NCI-H128 (cell line): Measurements from ENCODE around the gene ARHGAP26.

Source experiments
- DNase-seq: peaks from one replicate; lab custom pipeline; 2025; ENCODE audit not compliant: unreplicated experiment; lab: John Stamatoyannopoulos, UW

The ARHGAP26 gene

DNA sequence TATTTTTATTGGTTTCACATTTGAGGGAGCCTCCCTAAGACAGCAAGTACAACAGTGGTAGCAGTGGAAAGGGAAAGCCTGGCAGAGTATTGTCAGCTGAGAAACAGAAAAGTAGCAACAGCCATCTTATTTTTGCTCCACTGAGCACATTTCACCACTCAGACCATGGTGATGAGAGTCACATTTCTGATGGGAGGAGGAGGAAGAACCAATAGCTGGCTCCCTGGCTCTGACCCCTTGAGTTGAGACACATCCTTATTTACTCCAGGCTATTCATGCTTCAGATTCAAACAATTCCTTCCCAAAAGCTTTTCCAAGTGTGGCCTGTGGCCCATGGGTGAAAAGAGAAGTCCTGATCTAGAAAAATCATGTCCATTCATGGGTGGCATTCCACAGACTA lies 236.3 kb downstream of the ARHGAP26 start:
- DNase-seq, result no peak

DNA sequence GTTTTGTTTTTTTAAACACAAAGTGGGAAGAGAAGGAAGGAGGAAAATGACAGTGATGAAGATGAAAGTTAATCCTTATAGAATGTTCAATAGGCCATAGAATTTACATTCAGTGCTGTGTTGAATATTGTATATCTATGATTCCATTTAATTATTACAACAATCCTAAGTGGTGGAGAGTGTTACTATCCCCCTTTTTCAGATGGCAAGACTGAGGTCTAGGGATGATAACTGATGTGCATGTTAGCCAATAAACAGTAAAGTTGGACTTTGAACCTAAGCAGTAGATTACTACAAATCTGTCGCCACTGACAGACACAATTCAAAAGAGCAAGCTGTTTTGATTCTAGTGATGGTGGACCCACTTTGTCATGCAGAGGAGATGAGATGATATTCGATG lies 237.9 kb downstream of the ARHGAP26 start:
- DNase-seq, result no peak

DNA sequence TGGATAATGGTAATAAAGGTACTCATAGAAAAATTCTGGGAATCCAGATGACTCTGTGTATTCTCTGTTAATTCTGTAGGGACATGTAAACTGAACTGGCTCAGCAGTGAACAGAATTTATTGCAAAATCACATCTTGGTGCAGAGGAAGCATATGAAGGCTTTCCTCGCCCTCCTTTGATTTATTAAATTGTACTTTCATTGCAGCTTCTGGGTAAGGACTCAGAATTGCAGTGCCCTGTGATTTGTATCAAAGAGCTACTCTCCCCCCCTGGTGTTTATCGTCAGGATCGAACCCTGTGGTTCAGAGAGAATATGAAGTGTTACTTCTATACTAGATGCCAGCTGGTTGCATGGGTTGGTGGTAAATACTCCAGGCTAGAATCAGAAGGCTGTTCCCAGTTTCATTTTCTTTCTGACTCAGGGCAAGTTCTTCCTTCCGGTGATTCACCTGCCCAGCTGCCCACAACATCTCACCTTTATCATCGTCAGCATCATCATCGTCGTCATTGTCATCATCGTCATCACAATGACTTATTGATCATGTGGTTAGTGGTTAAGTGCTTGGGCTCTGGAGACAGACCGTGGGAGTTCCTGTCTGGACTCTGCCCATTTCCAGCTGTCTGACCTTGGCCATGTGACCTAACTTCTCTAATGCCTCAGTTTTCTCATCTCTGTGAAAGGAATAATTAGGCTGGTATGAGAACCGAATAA lies 238.8 kb downstream of the ARHGAP26 start:
- DNase-seq, result no peak

DNA sequence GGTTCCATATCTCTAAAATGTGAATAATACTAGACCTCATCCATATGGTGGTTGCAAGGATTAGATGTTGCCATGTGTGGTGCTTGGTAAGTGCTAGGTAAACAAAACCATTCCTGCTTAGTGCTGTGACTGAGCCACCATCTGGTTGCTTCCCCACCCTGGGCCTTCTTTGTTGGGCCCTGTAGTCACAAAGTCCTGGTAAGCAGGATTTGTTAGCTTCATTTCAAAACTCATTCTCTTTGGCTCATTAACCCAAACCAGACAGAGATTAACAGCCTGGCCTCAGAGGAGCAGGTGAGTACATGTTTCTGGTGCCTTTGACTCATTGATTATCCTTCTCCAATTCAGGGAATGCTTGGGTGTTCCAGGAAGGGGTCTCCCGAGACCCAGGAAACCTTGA lies 240.2 kb downstream of the ARHGAP26 start:
- no peak for DNase-seq

DNA sequence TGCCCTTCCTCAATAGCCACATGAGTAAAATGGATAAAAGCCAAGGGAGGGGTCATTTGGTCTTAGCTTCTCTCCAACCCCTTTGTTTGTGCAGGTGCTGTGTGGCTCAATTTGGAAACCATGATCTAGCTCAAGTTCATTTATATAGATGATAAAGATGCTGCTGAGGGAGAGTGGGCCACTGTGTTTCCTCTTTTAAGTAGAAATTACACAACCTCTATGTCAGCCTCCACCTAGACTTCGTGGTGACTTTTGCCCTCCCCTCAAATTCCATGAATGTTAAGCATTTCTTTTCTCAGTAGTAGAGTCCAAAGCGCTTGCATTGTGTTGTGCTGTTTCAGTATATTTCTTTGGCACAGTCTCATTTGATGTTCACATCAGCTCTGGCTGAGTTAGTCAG lies 241.4 kb downstream of the ARHGAP26 start:
- DNase-seq, result no peak

DNA sequence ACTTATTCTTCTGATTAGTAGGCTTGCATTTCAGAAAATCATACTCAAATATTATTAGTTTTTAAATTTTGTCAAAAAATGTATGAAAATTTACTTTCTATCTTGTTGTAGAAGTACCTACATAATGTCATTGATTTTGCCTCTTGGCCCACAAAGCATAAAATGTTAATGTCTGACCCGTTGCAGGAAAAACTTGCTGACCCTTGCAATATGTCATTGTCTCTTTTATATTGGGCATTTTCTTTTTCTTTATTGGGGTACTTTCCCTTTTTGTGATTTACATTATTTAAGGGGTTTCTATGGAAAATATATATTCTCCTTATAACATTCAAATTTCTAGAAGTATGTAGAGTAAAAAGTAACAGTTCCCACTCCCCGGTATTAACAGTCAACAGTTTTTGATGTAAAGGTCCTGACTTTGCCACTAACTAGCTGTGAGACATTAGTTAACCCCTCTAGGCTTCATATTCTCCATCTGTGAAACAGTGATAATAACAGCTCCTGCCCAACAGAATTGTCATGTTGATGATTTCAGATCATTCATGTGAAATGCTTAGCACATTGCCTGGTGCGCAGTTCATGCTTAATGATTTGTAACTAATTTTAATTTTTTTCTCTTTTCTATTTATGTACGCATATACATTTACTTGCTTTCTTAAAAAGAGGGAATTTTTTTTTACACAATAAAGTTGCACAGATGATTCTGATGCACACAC lies 243.2 kb downstream of the ARHGAP26 start:
- no peak for DNase-seq

DNA sequence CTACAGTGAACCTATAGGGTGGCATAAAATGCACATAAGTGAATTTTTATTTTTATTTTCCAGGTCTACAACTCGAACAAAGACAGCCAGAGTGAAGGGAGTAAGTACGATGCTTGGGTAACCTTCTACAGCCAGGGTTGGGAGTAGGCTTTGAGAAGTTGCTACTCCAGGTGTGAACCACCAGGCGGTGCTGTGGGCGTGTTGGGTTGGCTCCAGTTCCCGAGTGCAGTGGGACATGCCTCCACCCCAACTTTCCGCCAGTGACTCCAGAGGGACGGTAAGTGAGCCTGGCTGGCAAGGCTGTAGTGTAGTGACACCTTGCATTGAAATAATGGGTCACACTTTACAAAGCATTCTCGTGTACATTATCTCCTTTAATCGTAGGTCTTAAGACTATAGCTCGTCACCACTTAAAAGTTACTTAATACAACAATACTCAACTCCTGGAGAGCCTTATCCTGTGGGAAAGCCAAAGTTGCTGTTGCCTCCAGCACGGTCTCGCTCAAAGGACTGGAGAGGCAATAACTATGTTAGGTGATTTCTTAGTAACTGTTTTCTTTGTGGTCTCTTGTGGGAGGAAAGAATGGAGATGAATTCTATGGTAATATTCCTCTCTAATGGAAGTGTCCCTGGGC lies 244.0 kb downstream of the ARHGAP26 start:
- no peak for DNase-seq

DNA sequence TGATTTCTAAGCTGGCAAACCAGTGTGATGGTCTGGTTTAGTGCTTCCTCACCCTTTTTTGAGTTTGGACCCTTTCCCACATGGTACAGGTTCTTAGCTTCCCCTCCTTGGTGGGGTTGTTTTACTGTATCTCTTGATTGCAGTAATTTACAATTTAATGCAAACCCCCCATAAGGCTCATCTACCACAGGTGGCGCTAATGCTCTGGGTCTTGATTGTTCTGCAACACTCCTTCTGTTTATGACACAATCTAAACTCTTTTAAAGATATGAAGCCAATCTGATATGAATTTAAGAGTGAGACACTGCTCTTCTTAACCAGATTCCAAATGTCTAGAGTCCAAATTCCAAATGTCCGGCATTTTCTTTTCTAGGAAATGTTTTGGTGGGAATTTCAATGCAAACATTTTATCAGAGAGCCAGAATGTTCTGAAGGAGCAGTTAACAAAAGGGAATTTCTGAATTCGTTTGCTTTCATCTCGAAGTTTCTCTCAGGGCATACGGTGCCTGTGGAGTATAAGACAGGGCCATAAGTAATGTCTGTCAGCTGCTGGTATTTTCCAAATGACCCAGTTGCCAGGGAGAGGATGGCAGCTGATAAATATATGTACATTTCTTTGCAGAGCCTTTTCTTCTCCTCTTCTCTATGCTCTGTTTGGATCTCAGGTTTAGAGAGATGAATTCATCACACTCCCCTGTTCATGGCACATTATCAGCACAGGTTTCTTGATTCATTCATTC lies 246.8 kb downstream of the ARHGAP26 start:
- no peak for DNase-seq

DNA sequence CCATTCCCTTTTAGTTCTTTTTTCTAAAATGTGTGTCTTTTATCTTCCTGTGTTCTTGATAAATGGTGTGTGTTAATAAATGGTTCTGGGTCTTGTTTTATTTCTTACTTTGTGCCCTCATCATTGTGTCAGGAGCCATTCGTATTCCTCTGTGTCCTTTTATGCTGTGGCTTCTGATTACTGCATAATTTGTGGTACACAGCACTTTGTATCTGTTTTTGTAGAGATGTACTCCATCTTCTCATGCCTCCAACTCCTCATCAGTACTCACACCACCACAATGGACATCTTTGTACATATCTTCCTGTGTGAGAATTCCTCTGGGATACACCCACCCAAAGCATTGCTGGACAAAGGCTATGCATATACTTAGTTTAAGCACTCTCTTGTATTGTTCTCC lies 247.4 kb downstream of the ARHGAP26 start:
- DNase-seq, result no peak

DNA sequence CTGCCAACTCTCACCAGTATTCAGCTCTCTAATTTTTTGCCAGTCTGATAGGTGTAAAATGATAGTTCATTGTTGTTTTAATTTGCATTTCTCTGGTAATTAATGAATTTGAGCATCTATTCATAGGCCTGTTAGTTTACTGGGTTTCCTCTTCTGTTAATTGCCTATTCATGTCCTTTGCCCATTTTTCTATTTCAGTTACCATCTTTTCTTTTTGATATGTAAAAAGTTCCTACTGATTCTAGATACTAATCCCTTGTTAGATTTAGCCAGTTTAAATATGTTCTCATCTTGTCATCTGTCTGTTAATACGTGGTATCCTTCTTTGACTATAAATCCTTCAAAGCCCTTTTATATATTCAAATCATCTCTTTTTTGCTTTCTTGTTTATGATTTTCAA lies 247.8 kb downstream of the ARHGAP26 start:
- no peak for DNase-seq

DNA sequence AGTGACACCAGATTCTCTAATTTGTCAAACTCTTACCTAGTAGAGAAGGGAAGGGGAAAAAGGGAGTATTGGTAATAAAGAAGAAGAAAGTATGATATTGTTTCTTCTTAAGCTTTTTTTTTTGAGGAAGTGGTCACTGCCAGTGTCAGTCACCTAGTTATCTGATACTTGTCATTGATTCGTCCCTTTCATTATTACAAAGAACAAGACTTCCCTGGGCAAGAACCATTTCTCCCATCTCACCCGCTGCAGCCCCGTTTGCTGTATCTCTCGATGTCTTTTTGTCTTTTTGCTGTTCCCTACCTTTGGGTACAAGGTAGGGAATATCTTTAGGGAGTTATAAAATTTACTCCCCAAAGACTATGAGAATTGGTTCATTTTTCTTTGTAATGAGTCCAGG lies 249.0 kb downstream of the ARHGAP26 start:
- no peak for DNase-seq

DNA sequence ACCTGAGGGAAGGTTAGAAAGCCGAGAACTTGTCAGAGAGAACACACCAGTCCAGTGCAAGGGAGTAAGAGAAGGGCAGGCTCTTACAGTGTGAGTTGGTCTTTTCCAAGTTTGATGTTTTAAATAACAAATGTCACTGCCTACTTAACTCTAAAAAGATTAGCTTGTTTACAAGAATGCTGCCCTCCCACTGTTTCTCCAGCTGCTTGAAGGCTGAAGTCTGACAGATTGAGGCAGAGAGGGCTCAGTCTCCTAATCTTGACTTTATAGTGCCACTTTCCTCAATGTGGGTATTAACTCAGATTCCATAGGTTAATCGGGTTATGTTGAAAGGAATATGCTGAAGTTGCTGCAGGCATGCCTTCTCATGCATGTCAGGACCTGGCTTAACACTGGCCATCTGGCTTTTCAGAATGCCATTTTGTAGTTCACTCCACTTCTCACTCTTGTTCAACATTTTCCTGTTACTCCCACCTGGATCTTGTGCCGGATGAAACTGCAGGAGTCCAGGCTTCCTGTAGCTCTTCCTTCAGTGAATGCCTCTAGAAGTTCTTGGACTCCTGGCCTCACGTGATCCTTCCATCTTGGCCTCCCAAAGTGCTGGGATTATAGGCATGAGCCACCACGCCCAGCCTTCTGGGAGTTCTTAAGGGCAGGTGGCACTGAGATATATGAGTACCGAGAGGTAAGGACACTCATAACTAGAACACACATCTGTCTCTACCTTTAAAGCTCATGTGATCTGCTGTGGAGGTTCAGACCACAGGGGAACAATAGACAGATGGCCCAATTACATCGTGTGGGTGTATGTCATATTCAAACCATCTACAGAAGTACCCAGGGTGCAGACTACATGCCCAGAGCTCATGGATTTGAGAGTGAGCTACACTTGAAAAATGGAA lies 249.7 kb downstream of the ARHGAP26 start:
- DNase-seq, result no peak

DNA sequence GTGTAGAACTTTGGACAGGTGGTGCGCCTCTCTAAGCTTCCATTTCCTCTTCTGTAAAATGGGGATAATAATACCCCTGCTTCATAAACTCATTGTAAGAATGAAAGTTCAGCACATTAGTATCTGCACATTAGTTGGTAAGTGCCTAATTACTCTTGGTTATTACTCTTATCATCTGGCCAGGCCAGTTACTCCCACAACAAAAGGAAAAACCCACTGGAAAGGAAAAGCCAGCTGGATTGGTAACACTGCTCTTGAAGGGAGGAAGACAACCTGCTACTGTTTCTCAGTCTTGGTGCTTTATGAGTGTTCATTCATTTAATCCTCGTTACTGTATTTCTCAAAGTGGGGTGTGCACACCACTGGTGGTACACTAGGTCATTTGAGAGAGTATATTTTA lies 251.4 kb downstream of the ARHGAP26 start:
- no peak for DNase-seq

DNA sequence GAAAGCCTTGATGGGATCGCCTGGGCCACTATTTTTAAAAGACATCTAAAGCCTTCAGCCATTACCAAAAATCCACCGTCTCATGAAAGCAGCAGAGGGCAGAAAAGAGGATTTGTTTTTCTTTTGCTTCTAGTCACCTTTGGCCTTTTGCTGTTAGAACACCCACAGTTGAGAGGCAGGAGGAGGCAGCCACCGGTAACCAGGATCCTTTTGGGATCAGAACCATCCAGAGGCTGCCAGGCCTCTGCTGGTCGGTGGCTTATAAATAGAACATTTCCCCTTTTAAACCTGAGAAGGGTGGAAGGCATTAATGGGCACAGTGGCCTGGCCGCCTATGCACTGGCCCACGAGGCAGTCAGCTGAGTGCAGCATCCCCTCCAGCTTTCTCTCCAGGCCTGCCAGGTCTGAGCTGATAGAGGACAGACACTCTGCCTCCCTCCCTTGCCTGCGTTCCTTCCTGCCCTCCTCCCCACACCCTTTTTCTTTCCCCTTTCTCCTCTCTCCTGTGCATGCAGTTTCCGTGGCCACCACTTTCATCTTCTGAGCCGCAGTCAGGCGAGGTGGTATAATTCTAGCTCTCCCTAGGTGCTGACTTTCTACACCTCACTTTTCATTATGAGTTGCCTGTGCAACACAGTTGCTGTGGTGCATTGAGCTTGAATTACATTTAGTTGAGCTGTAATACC lies 253.4 kb downstream of the ARHGAP26 start:
- no peak for DNase-seq

DNA sequence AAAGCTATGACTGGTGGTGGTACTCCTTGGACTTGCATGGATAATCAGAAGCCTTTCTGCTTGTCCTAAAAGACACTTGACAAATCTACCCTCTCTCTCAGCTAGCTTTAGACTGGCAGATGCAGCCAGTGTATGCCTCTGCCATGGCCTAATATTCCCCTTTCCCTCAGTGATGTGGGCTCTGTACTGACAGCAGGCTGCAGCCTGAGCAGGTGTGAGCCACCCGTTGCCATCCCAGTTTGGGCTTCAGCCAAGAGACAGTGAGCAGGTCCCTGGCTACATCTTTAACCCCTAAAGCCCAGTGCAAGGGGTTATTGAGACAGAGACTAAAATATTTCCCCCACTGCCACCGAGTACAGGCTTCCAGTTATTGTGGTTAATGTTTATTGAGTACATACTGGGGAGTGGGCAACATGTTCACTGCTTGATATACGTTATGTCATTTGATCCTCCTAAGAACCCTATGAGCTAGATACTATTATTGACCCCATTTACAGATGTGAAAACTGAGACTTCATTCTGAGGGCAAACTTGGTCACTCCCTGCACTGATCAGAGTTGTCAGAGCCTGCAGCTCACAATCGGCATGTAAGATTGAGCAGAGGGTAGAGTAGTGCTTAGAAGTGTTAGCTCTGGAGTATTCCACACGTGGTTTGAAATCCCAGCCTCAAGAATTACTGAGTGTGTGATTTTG lies 254.2 kb downstream of the ARHGAP26 start:
- DNase-seq, result no peak

DNA sequence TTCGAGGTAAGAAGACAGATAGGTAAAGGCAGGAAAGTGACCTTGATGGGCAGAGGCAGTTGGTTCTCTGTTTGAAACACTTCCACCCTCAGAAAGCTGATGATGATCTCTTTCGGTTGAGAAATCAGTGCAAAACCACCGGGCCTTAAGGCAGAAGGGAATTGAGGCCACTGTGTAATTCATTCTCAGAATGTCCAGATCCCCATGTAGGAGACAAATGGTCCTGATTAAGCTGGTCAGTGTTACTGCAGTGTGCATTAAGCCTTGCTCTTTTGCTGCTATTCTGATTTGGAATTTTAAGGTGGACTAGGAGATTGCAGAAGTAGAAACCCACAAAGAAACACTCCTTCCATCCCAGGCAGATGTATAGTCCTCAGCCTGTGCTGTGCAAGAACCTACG lies 255.2 kb downstream of the ARHGAP26 start:
- no peak for DNase-seq

DNA sequence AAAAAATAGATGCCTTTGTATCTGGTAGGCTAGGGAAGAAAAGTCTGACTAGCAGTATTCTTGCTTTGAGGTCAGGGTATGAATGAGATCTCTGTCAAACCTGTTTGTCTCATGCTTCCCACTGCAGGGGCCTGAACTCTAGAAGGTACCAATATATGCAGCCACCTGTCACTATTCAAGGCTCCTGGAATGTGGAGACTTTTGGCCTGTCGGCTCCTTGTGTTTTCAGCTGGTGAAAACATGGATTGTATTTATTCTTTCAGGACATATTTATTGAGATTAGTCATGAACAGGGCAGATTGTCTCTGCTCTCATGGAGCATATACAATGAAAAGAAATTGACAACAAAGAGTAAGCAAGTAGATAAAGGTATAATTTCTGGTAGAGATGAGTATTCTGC lies 255.8 kb downstream of the ARHGAP26 start:
- DNase-seq, result no peak

DNA sequence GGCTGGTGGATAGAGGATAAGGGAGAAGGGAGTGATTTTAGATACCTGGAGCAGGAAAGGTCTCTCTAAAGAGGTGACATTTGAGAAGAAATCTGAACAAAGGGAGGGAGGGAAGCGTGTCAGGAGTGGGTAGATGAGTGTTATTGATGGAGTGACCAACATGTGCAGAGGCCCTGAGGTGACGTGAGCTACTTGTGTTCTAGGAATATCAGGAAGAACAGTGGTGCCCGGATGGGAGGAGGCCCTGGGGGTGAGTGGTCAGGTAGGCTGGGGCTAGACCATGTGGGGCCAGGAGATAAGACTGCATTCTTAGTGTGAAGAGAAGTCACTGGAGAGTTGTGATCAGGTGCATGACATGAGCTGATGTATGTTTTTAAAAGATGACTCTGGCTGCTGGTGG lies 256.2 kb downstream of the ARHGAP26 start:
- DNase-seq, result no peak

DNA sequence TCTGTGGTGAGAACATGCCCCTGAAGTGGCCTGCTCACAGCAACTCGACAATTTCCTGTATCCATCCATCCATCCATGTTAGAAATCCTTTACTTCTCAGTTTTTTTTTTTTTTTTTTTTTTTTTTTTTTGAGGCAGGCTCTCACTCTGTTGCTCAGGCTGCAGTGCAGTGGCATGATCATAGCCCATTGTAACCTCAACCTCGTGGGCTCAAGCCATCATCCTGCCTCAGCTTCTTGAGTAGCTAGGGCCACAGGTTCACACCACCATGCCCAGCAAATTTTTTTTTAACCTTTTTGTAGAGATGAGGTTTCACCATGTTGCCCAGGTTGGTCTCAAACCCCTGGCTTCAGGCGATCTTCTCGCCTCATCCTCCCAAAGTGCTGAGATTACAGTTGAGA lies 259.1 kb downstream of the ARHGAP26 start:
- no peak for DNase-seq

DNA sequence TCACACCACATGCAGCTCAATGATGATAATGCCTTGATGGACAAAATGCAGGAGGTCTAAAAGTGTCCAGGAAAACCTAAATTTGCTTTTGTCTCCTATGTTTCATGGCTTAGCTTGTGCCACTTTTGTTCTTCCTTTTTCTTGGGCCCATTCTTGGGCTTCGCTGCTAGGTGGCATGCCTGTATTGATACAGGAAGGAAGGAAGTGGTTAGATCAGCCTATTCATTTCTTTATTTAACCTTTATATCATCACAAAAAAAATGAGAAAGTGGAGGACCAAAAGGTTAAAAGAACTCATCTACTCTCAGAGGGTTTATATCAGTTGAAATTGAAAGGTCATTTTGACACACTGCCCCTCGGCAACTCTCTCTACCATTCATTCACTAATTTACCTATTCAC lies 260.2 kb downstream of the ARHGAP26 start:
- no peak for DNase-seq
